Measurements from ENCODE around the gene CCDC74A.
"Not testable (repeated sequence)": the region's sequence is repeated elsewhere in the genome, so short reads cannot be mapped to it uniquely, and the experiment has no call there.

CCDC74A gene

DNA sequence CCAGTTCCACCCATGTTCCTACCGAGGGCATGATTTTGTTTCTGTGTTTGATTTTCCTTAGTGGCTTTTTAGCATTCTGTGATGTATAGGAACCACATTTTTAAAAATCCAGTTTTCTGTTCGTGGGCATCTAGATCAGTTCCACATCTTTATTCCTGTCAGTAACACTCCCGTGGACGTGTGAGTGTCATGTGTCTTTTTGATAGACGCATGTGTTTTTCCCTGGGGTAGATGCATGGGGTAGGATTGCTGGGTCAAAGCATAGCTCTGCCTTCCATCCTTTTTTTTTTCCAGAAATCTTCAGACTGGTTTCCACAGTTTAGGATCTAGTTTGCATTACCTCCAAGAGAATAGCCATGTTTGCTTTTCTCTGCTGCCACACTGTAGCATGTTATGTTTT lies 38.7 kb downstream of the CCDC74A start:
- DNase-seq: no peak

DNA sequence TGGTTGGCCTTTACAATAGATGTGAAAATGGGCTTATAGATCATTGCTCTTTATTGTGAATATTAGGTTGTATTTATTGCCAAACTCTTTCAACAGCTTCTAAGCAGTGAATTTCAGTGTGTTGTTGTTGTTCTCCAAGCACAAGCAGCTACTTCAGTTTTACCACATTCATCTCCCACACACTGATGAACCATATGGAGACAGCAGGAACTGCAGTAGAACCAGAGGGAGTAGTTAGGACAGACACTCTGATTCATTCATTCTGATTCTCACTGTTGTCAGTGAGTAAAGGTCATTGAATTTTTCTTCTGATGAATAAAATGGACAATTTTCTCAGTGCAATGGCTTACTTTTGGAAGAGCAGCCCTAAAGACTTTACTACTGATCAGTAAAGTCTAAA lies 40.2 kb downstream of the CCDC74A start:
- no peak for DNase-seq

DNA sequence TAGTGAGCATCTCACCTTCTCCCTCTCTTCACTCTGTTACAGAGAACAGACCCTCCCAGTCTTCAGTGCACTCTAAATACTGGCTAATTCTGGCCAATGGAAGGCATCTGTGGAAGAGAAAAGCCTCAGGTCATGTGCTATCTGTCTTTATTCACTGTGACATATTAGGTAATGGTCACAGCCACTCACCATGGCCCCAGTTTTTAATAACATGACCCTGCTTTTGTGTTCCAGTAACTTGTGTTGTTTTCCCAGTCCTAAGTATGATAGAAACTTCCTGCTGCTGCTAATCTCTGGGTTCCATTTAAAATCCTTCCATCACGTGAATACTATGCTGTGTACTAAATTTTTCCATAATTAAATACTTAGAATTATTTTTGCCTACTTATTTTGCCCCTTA lies 40.7 kb downstream of the CCDC74A start:
- DNase-seq: not testable (repeated sequence)

DNA sequence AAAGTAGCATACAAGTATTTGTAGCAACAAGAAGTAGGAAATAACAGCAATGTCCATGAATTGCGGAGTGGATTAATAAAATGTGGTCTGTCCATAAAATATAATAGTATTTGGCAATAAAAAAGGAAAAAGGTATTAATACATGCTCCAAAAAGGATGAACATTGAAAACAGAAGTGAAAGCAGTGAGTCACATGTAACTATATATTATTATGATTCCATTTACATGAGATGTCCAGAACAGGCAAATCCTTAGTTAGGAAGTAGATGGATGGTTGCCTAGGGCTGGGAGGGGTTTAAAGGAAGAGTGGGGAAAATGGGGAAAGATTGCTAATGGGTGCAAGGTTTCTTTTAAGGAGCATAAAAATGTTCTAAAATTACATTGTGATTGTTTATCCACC lies 44.5 kb downstream of the CCDC74A start:
- DNase-seq: no peak

DNA sequence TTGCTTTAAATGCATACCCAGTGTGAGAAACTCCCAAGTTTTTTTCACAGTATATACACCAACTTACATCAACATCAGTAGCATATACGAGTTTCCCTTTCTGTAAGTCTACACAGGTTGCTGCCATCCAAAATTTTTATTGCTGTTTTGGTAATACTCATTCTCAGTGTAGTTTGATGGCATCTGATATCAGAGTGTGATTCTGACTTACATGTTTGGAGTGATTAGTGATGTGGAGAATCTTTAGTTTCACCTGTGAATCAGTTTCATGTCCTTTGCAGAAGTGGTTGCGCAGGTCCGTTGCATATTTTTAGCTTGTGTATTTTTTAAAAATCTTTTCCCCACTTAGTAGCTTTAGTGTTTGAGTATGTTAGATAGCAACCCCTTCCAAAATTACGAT lies 50.1 kb downstream of the CCDC74A start:
- no peak for DNase-seq

DNA sequence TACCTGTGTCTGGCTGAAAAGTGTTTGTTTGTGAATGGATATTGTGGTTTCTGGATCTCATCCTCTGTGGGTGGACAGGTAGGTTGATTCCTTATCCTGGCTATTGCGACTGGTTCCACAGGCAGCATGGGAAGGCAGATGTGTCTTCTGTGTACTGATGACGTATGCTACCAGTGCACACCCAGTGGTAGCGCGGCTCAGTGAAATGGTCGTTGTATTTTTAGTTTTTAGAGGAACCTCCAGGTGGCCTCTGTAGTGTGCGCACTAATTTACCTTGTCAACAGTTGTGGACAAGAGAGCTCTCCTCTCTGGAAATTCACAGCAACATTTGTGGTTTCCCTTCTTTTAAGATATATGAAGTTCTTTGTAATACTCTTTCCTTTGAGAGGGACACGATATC lies 52.5 kb downstream of the CCDC74A start:
- no peak for DNase-seq
